A673 (cell line): ENCODE results near the gene PDC. TPM values are rescaled to one million over a fixed set of nuclear protein-coding genes. Genes with fewer than 3 reads are reported as not detected.
"Not testable (repeated sequence)": the region's sequence is repeated elsewhere in the genome, so short reads cannot be mapped to it uniquely, and the experiment has no call there.

ENCODE experiments used
- BruUV-seq: library from RNA; stranded (reverse); fragments of 400-500 nt; replicated peaks from 2 replicates; lab custom pipeline; 2021; lab: Mats Ljungman, UMichigan
- CTCF ChIA-PET: fragments of 300-600 bp; sonication (Branson Sonifier 250); formaldehyde crosslinking; loops from one replicate; lab custom pipeline; 2022; ENCODE audit warnings: antibody characterized with exemption; lab: Charles Lee
- POLR2A ChIA-PET: fragments of 300-600 bp; sonication (Branson Sonifier 250); formaldehyde crosslinking; loops from one replicate; lab custom pipeline; 2022; ENCODE audit warnings: antibody characterized with exemption; ENCODE audit not compliant: low non-redundant PET; lab: Charles Lee
- DNase-seq: peaks from one replicate; pipeline ENCODE4 v3.0.0-alpha.2; 2015; ENCODE audit warnings: low spot score
- H3K27ac ChIP-seq: fragments of 200-600 bp; sonication (generic); 2 replicates; pipeline ENCODE4 v1.5.1; 2016; ENCODE audit warnings: mixed run types, low read depth, mild to moderate bottlenecking, mixed read lengths, antibody characterized with exemption, low read length; ENCODE audit not compliant: poor library complexity, severe bottlenecking
- H3K27me3 ChIP-seq: fragments of 200-600 bp; sonication (generic); replicated peaks from 2 replicates; pipeline ENCODE4 v1.6.1; 2017; ENCODE audit warnings: mixed run types, low read depth, mild to moderate bottlenecking, mixed read lengths, antibody characterized with exemption, low read length; ENCODE audit not compliant: insufficient read depth, poor library complexity
- H3K36me3 ChIP-seq: fragments of 200-600 bp; sonication (generic); 2 replicates; pipeline ENCODE4 v1.6.1; 2016; ENCODE audit warnings: mixed run types, mild to moderate bottlenecking, mixed read lengths, antibody characterized with exemption, low read length; ENCODE audit not compliant: insufficient read depth, poor library complexity, severe bottlenecking
- H3K4me1 ChIP-seq: fragments of 200-600 bp; sonication (generic); 2 replicates; pipeline ENCODE4 v1.6.1; 2017; ENCODE audit warnings: mixed run types, mild to moderate bottlenecking, mixed read lengths, antibody characterized with exemption, low read length; ENCODE audit not compliant: insufficient read depth, poor library complexity, severe bottlenecking
- H3K4me3 ChIP-seq: fragments of 200-600 bp; sonication (generic); 2 replicates; pipeline ENCODE4 v1.5.1; 2016; ENCODE audit warnings: low read depth, mixed run types, mild to moderate bottlenecking, mixed read lengths, low read length; ENCODE audit not compliant: poor library complexity, severe bottlenecking
- H3K9me3 ChIP-seq: fragments of 200-600 bp; sonication (generic); 2 replicates; pipeline ENCODE4 v1.6.1; 2016; ENCODE audit warnings: mixed run types, low read depth, mild to moderate bottlenecking, mixed read lengths, antibody characterized with exemption, low read length; ENCODE audit not compliant: poor library complexity, severe bottlenecking
- CTCF ChIP-seq: fragments of 300-800, 200-600 bp; sonication (generic); conservative IDR thresholded peaks from 2 replicates; pipeline ENCODE4 v1.5.1; 2017; ENCODE audit warnings: low read depth, mild to moderate bottlenecking, antibody characterized with exemption, low read length, moderate library complexity, mixed read lengths
- EZH2 ChIP-seq: fragments of 200-600 bp; sonication (generic); IDR thresholded peaks from 2 replicates; pipeline ENCODE4 v1.6.1; 2017; ENCODE audit warnings: borderline replicate concordance, low read depth, mild to moderate bottlenecking, mixed read lengths, antibody characterized with exemption, low read length; ENCODE audit not compliant: poor library complexity, severe bottlenecking
- intact Hi-C: fragments of 100-400 bp; cut with micrococcal nuclease; formaldehyde crosslinking; loops from one replicate; pipeline ENCODE4 v1.10.0; 2022; ENCODE audit not compliant: unreplicated experiment
- total RNA-seq: library from RNA; stranded (reverse); gene quantifications from 2 replicates; pipeline ENCODE4 v1.2.3, GENCODE V29; 2021

PDC gene
- total RNA-seq, 1 experiment from 2014 or later, result not detected

DNA sequence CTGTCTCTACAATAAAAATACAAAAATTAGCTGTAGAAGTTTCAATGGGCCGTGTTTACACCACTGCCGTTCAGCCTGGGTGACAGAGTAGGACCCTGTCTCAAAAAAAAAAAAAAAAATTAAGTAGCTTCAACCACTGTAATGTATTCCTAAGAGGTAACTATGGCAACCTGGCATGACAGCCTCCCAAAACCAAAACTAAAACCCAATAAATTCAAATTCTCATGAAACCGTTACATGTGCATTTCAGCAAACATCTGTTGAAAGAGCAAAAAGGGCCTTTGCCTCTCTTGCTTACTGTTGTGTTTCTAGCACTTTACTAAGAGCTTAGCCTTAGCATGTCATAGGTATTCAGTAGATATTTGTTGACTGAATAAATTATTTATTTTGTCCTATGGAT, 51.8 kb downstream of the PDC start:
- TF ChIP-seq CTCF (no peak), EZH2 (no peak)
- no TSS peak for BruUV-seq
- Histone ChIP-seq H3K4me1 (peaks cover 6% of the 10 kb centered on the region), H3K4me3 (no peak overlapping the region), H3K27ac (no peak overlapping the region), H3K36me3 (peaks cover 35% of the 10 kb centered on the region), H3K27me3 (no peaks in the 10 kb centered on the region), H3K9me3 (no peaks in the 10 kb centered on the region)
- DNase-seq, result no peak
- intact Hi-C loops, result loop anchor here (10.0 kb wide), 1 partner anchor 506 kb away; no protein-coding TSS in a partner anchor
- CTCF ChIA-PET, result no interaction called here
- POLR2A ChIA-PET, result no interaction called here

- BruUV-seq, result no TSS peak
- Histone ChIP-seq H3K27me3 (no peaks in the 10 kb centered on the region), H3K36me3 (peaks cover 34% of the 10 kb centered on the region), H3K27ac (no peak overlapping the region), H3K4me1 (peaks cover 6% of the 10 kb centered on the region), H3K4me3 (no peak overlapping the region), H3K9me3 (no peaks in the 10 kb centered on the region)
- ChIA-PET POLR2A (interaction anchor here (0.7 kb wide), 1 partner anchor 341 kb away, joined by 3 read pairs; no protein-coding TSS in a partner anchor), CTCF (interaction anchor here (0.6 kb wide), 1 partner anchor 23 kb away, joined by 7 read pairs; no protein-coding TSS in a partner anchor)
- peak; percentile 89 for TF ChIP-seq CTCF
- TF ChIP-seq EZH2, result no peak
- intact Hi-C loops, result loop anchor here (1.0 to 10.0 kb wide), 5 partner anchors 78 to 582 kb away; partner anchors contain the start of gene PTGS2
- DNase-seq, result peak; percentile 90
Observed at GRCh38 chr1:186404454-186405051, 56.4 kb downstream of the PDC start.

GRCh38 chr1:186403632-186404031, 57.3 kb downstream of the PDC start:
- TF ChIP-seq EZH2 (no peak), CTCF (no peak)
- Histone ChIP-seq H3K4me1 (peaks cover 6% of the 10 kb centered on the region), H3K4me3 (no peak overlapping the region), H3K27me3 (no peaks in the 10 kb centered on the region), H3K36me3 (peaks cover 43% of the 10 kb centered on the region), H3K9me3 (no peaks in the 10 kb centered on the region), H3K27ac (no peak overlapping the region)
- ChIA-PET CTCF (no interaction called here), POLR2A (interaction anchor here (0.7 kb wide), 1 partner anchor 340 kb away, joined by 3 read pairs; no protein-coding TSS in a partner anchor)
- DNase-seq, result no peak
- intact Hi-C loops, result loop anchor here (1.0 to 10.0 kb wide), 5 partner anchors 79 to 583 kb away; partner anchors contain the start of gene PTGS2
- BruUV-seq, result no TSS peak

DNA sequence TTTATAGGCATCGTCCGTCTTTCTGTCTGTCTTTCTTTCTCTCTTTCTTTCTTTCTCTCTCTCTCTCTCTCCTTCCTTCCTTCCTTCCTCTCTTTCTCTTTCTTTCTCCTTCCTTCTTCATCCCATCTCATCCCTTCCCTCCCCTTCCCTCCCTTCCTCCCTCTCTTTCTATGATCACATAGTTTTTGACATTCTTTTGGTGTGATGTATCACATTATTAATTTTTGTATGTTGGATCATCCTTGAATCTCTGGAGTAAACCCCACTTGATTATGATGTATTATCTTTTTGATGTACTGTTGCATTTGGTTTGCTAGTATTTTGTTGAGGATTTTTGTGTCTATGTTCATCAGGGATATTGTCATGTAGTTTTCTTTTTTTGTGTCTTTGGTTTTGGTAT, 59.5 kb downstream of the PDC start:
- CTCF ChIA-PET, H3K9me3 ChIP-seq, POLR2A ChIA-PET, H3K27ac ChIP-seq, DNase-seq, H3K27me3 ChIP-seq, H3K4me1 ChIP-seq, H3K4me3 ChIP-seq, BruUV-seq: not testable (repeated sequence)
- intact Hi-C loops, result loop anchor here (5.0 to 10.0 kb wide), 3 partner anchors 206 to 513 kb away; partner anchors contain the start of gene PTGS2
- peaks cover 37% of the 10 kb centered on the region for H3K36me3 ChIP-seq
